ENCODE data around the gene RAB20. TPM values are rescaled to one million over a fixed set of nuclear protein-coding genes. Genes with fewer than 3 reads are reported as not detected.

Gene RAB20
- polyA plus RNA-seq, 1 donor from 2014 or later, result not detected

- H3K27me3 ChIP-seq (ENCODE audit: insufficient read depth, low read depth, low read length), result no peaks in the 10 kb centered on the region
- TF ChIP-seq MXI1 (conservative IDR thresholded peaks at IDR 0.05; ENCODE audit: poor library complexity, severe bottlenecking), result no peak
- no peak for TF ChIP-seq EZH2 (IDR thresholded peaks at IDR 0.05; ENCODE audit: borderline replicate concordance, insufficient read depth, low read length, poor library complexity, severe bottlenecking)
- no peak for TF ChIP-seq REST (IDR thresholded peaks at IDR 0.05; ENCODE audit: borderline replicate concordance)
- no peak for TF ChIP-seq RAD21 (conservative IDR thresholded peaks at IDR 0.05)
- TF ChIP-seq TAF1 (IDR thresholded peaks at IDR 0.05; ENCODE audit: low read depth), result no peak
- no peak for TF ChIP-seq CTCF (IDR thresholded peaks at IDR 0.05; ENCODE audit: poor library complexity, severe bottlenecking)
- TF ChIP-seq SMC3 (conservative IDR thresholded peaks at IDR 0.05; ENCODE audit: poor library complexity), result no peak
- no peak for TF ChIP-seq EP300 (conservative IDR thresholded peaks at IDR 0.05; ENCODE audit: poor library complexity, severe bottlenecking)
- TF ChIP-seq POLR2AphosphoS5 (IDR thresholded peaks at IDR 0.05), result no peak
- no peaks in the 10 kb centered on the region for H3K36me3 ChIP-seq (ENCODE audit: insufficient read depth, low read length)
- no peaks in the 10 kb centered on the region for H3F3A ChIP-seq (ENCODE audit: insufficient read depth, low read length, poor library complexity, severe bottlenecking)
- no peaks in the 10 kb centered on the region for H3K79me2 ChIP-seq (replicated peaks; ENCODE audit: insufficient read depth, low read length)
- no peak overlapping the region for H3K4me2 ChIP-seq (ENCODE audit: low read length)
- H3K27ac ChIP-seq (ENCODE audit: low read length), result no peak overlapping the region
- H3K9ac ChIP-seq (ENCODE audit: low read length), result no peak overlapping the region
- H3K4me3 ChIP-seq (ENCODE audit: low read length), result no peak overlapping the region
- no peaks in the 10 kb centered on the region for H3K9me3 ChIP-seq (ENCODE audit: low read length)
- H4K20me1 ChIP-seq (ENCODE audit: insufficient read depth), result no peaks in the 10 kb centered on the region
- H3K9me2 ChIP-seq (ENCODE audit: insufficient read depth, low read length), result no peaks in the 10 kb centered on the region
- no peak overlapping the region for H2AFZ ChIP-seq (ENCODE audit: low read depth, low read length)
Observed at GRCh38 chr13:110511509-110512181, 49.9 kb downstream of the RAB20 start.

- Histone ChIP-seq H3K79me2 (replicated peaks; ENCODE audit: insufficient read depth, low read length) (no peaks in the 10 kb centered on the region), H3K27ac (ENCODE audit: low read length) (no peak overlapping the region), H4K20me1 (ENCODE audit: insufficient read depth) (no peaks in the 10 kb centered on the region), H2AFZ (ENCODE audit: low read depth, low read length) (no peak overlapping the region), H3K4me3 (ENCODE audit: low read length) (no peak overlapping the region), H3K9ac (ENCODE audit: low read length) (no peak overlapping the region), H3K4me2 (ENCODE audit: low read length) (no peak overlapping the region), H3K27me3 (ENCODE audit: insufficient read depth, low read depth, low read length) (no peaks in the 10 kb centered on the region), H3K9me2 (ENCODE audit: insufficient read depth, low read length) (no peaks in the 10 kb centered on the region), H3F3A (ENCODE audit: insufficient read depth, low read length, poor library complexity, severe bottlenecking) (no peaks in the 10 kb centered on the region), H3K36me3 (ENCODE audit: insufficient read depth, low read length) (no peaks in the 10 kb centered on the region), H3K9me3 (ENCODE audit: low read length) (no peaks in the 10 kb centered on the region)
- no peak for TF ChIP-seq POLR2AphosphoS5 (IDR thresholded peaks at IDR 0.05)
- TF ChIP-seq MXI1 (conservative IDR thresholded peaks at IDR 0.05; ENCODE audit: poor library complexity, severe bottlenecking), result no peak
- no peak for TF ChIP-seq RAD21 (conservative IDR thresholded peaks at IDR 0.05)
Observed at GRCh38 chr13:110509971-110510786, 51.3 kb downstream of the RAB20 start.
